NCI-H345 (cell line): ENCODE results near the gene ECT2L.
"Not testable (repeated sequence)": the region's sequence is repeated elsewhere in the genome, so short reads cannot be mapped to it uniquely, and the experiment has no call there.

Source experiments
- DNase-seq: peaks from one replicate; lab custom pipeline; 2025; lab: John Stamatoyannopoulos, UW

The ECT2L gene

DNA sequence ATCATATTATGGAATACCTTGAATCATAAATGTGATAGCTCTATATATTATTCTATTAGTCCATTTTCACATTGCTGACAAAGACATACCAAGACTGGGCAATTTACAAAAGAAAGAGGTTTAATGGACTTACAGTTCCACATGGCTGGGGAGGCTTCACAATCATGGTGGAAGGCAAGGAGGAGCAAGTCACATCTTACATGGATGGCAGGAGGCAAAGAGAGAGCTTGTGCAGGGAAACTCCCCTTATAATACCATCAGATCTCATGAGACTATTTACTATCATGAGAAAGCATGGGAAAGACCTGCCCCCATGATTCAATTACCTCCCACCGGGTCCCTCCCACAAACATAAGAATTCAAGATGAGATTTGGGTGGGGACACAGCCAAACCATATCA lies 141.0 kb downstream of the ECT2L start:
- not testable (repeated sequence) for DNase-seq

- no peak for DNase-seq
Measured at GRCh38 chr6:138943089-138943625, 147.3 kb downstream of the ECT2L start.

GRCh38 chr6:138944412-138944811 lies 148.5 kb downstream of the ECT2L start:
- DNase-seq = no peak

DNA sequence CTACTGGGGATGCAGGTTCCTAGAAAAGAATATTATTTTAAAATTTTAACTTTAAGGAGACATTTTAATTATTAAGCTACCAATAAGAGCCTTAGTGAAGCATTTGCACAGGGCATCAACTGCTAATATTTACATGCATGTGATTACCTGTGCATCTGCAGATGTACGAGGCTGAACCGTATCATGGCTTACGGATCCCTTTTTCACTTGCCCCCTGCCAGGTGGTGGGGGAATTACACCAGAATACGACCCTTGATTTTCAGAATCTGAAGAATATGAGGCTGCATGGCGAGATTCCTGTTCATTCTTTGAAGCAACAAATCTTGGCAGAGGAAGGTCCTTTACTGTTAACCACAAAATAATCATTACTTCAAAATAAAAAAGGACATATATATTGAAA lies 149.5 kb downstream of the ECT2L start:
- no peak for DNase-seq

DNA sequence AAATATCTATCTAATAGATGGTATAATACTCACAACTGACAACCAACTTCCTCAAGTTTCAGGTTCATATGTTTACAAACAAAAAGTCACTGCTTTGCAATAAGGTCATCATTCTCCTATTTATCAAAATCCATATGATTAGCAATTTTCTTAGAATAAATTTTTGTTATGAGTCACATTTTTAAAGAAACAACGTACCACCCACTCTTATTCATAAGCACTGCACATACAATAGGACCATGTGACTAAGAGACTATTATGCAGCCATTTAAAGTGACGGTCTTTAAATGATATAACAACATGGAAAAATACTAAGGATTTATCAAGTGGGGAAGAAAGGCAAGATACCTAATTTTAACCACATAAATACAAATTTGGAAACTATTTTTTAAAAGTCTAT lies 152.1 kb downstream of the ECT2L start:
- DNase-seq = no peak

DNA sequence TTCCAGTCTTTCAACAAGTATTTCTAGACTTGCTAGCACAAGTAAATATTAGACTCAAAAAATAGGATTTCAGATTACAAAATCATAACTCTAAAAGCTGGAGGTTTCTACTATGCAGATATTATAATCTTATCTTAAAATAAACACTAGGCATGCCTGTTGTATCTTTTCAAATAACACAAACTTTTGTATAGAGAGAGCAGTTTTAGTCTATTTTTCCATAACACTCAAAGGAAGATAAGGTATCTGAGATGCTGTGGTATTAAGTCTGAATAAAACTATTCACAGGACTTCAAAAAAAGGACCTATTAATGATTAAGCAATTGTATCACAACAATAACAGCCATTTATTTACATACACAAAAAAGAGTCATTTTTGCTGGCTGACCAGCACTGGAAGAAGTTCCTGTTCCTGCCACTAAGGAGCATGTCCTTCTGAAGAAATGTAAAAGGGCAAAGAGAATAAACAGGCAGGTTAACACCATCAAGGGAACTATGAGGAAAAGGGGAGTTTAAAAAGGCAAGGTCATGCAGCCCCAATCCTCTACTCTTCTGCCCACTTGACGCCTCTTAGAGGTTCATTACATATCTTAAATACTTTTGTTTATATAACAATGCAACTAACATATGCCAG lies 152.8 kb downstream of the ECT2L start:
- no peak for DNase-seq

GRCh38 chr6:138953451-138953850 lies 157.6 kb downstream of the ECT2L start:
- no peak for DNase-seq
